NCI-H345 treated with DMSO at 0.1 percent for 48 hours (cell line): Measurements from ENCODE around the gene HIPK3.
"Not testable (repeated sequence)": the region's sequence is repeated elsewhere in the genome, so short reads cannot be mapped to it uniquely, and the experiment has no call there.

Experiments
- DNase-seq: peaks from one replicate; lab custom pipeline; 2025; ENCODE audit not compliant: unreplicated experiment; lab: John Stamatoyannopoulos, UW

The HIPK3 gene

GRCh38 chr11:33258631-33259205 is 1.5 kb downstream of the HIPK3 start:
- no peak for DNase-seq

- no peak for DNase-seq
These were observed 2.7 kb downstream of the HIPK3 start for GRCh38 chr11:33259869-33260268.

DNA sequence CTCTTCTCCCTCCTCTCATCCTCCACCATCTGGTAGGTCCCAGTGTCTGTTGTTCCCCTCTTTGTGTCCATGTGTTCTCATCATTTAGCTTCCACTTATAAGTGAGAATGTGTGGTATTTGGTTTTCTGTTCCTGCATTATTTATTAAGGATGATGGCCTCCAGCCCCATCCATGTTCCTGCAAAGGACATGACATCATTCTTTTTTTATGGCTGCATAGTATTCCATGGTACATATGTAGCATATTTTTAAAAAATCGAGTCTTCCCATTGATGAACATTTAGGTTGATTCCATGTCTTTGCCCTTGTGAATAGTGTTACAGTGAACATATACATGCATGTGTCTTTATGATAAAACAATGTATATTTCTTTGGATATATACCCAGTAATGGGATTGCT is 4.2 kb downstream of the HIPK3 start:
- not testable (repeated sequence) for DNase-seq

GRCh38 chr11:33262011-33262645 is 4.9 kb downstream of the HIPK3 start:
- no peak for DNase-seq

DNA sequence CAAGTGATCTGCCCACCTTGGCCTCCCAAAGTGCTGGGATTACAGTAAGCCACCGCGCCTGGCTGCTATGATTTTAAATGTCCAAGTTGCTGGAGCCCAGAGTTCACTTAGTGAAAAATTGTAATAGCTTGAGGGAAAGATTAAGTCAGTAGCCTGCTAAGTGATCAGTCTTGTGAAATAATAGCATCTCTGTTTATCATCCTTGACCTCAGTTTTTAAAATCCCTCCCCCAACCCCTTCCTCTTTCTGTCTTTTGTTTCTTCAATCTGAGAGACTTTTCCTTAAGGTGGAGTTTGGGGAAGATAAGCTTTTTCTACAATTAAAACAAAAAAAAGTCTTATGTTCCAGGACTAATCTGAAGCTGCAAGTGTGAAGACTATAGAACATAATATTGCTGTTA is 6.4 kb downstream of the HIPK3 start:
- no peak for DNase-seq

- DNase-seq: no peak
These were observed 7.7 kb downstream of the HIPK3 start for GRCh38 chr11:33264926-33265325.

- DNase-seq: no peak
These were observed 9.4 kb downstream of the HIPK3 start for GRCh38 chr11:33266393-33267215.

DNA sequence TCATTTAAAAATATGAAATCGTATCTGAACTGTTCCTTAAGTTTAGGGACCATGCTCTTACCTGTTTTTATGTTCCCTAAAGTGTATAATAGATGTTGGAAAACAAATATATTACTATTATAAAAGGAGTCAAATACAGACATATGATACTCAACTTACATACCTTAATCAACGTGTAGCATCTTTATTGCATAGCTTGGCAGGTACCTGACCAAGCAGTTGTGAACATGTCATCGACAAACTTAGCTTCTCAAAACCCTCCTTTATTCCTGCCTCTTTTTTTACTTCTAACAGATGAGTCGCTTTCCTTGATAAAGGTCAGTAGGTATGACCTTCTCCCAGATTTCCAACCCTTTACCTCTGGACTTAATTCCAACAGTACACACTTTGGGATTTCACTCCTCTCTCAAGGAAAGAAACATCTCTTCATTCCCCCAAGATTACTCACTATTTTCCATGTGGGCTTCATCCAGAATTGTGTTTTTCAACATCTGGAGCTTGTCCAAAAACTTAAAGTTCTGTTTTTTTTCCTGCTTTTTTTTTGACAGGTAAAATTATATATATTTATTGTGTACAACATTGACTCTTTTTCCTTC is 11.9 kb downstream of the HIPK3 start:
- no peak for DNase-seq

GRCh38 chr11:33269822-33270221 is 12.6 kb downstream of the HIPK3 start:
- DNase-seq: no peak

DNA sequence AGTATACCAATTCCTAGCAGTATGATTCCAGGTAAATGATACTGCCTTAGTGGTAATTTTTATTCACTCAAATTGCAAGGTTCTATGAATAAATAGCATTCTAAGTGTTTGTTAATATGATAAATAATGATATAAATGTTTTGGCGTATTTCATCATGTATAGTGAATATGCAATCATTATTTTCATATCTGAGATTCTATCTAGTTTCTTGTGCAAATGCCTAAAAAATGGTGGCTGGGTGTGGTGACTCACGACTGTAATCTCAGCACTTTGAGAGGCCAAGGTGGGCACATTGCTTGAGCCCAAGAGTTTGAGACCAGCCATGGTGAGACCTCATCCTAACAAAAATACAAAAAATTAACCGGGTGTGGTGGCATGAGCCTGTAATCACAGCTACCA is 13.9 kb downstream of the HIPK3 start:
- DNase-seq: no peak

GRCh38 chr11:33272338-33273107 is 15.3 kb downstream of the HIPK3 start:
- DNase-seq: no peak

GRCh38 chr11:33273656-33274055 is 16.5 kb downstream of the HIPK3 start:
- no peak for DNase-seq

DNA sequence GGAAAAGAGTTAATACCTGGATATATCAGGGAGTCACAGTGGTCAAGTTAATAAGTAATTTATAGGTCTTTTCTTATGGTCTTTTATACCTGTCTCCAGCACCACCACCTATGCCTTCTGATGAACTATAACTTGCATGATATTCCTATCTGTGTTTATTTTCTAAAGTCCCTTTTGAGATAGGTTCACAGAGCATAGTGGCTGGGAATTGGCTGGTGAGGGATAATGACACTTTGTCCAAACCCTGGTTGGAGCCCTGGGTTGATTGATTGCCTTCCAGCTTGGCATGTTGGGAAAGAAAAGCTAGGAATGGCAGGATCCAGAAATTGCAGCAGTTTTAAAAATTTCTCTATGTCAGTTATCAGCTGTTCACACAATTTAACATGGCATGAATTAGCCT is 23.2 kb downstream of the HIPK3 start:
- no peak for DNase-seq

GRCh38 chr11:33281758-33282157 is 24.6 kb downstream of the HIPK3 start:
- DNase-seq: no peak

DNA sequence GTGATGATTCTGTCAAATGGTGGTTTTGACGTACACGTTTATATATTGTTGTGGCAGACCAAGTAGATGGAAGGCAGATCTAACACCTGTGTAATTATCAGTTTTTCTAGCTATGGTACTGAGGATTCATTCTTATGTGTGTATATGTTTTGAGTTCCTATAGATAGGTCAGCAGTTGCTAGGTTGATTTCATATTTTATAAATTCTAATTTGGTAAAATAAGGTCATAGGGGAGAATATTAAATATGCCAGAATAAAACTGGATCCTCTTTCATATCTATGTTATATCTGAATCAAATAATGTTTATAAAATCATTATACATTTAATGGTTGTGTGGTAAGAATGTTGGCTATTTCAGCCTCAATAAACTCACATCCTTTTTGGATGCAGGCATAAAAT is 27.6 kb downstream of the HIPK3 start:
- no peak for DNase-seq

DNA sequence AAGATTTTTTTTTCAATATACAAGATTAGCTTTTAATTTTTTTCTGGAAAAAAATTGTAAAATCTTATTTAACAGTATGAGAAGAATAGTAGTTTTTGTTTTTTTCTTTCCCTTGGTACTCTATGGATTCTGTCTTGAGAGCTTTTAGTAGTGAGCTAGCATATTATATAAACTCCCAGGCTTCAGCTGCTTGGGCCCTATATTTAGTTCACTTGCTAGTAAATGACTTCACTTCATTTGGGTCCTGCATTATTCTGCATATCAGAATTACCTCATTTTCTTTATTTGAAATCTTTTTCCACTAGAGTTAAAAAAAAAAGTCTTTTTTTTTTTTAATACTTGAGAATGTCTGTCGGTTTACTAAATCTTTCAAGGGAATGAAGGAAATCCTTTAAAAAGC is 33.1 kb downstream of the HIPK3 start:
- DNase-seq: no peak

GRCh38 chr11:33291004-33291777 is 34.0 kb downstream of the HIPK3 start:
- no peak for DNase-seq

DNA sequence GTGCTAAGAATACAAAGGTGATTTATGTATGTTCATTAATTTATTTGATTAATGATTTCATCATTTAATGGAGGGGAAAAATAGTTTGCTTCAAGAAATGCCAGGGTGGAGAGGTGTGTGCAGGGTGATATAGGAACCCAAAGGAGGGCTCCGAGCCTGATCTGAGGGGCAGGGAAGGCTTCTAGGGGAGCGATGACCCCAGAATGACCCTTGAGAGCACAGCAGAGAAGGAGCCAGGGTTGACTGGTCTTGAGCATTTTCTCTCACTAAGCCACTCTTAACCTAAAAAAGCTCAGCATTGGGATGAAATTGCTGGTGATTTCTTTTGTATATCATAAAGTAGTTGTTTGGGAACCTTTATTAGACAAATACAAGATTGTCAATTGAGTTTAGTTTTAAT is 35.1 kb downstream of the HIPK3 start:
- DNase-seq: no peak

- no peak for DNase-seq
These were observed 37.0 kb downstream of the HIPK3 start for GRCh38 chr11:33294224-33294623.

DNA sequence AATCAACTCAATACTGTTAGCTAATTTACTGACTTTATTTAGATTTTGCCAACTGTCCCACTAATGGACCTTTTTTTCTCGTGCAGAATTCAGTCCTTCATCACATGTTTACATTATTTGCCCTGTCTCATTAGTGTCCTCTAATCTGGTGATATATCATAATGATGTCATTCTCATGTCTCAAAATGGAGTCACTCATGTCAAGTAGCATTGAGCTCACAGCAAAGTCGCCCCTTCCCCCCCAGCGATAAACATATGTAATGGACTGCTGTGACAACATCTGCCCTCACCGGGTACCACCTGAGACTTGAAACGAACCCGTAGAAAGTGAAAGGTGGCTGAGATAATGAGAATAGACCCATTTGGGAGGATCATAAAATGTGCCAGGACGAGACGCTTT is 37.6 kb downstream of the HIPK3 start:
- DNase-seq: no peak
